Ramos (cell line): ENCODE data around the gene PIAS1.
"Not testable (repeated sequence)": the region's sequence is repeated elsewhere in the genome, so short reads cannot be mapped to it uniquely, and the experiment has no call there.

ENCODE experiments used
- in situ Hi-C: fragments of 300-500 bp; cut with MboI; formaldehyde crosslinking; loops from one replicate; pipeline ENCODE4 v1.14.3; 2022; ENCODE audit warnings: low sequenced_read_pairs; ENCODE audit not compliant: unreplicated experiment

PIAS1 gene

GRCh38 chr15:68053701-68054627 lies at the start of gene PIAS1:
TSS of gene PIAS1 (plus strand) at chr15:68054315. CDS start at chr15:68054327, 12 bp downstream.
- in situ Hi-C loops: no loop called here

- in situ Hi-C loops: not testable (repeated sequence)
Observed at GRCh38 chr15:68007642-68008041, 46.5 kb upstream of the PIAS1 start.

- in situ Hi-C loops: no loop called here
Observed at GRCh38 chr15:68010361-68011153, 43.6 kb upstream of the PIAS1 start.

GRCh38 chr15:68012911-68013310 lies 41.2 kb upstream of the PIAS1 start:
- in situ Hi-C loops: no loop called here

GRCh38 chr15:68014219-68014618 lies 39.9 kb upstream of the PIAS1 start:
- in situ Hi-C loops: no loop called here

- in situ Hi-C loops: no loop called here
Observed at GRCh38 chr15:68015244-68015643, 38.9 kb upstream of the PIAS1 start.

- in situ Hi-C loops: no loop called here
Observed at GRCh38 chr15:68017201-68017600, 36.9 kb upstream of the PIAS1 start.

- in situ Hi-C loops: no loop called here
Observed at GRCh38 chr15:68018797-68019444, 35.2 kb upstream of the PIAS1 start.

- in situ Hi-C loops: no loop called here
Observed at GRCh38 chr15:68019814-68020525, 34.1 kb upstream of the PIAS1 start.

GRCh38 chr15:68020685-68021084 lies 33.4 kb upstream of the PIAS1 start:
- in situ Hi-C loops: no loop called here

GRCh38 chr15:68022061-68022460 lies 32.1 kb upstream of the PIAS1 start:
- in situ Hi-C loops: no loop called here

GRCh38 chr15:68023307-68024101 lies 30.6 kb upstream of the PIAS1 start:
- in situ Hi-C loops: no loop called here

GRCh38 chr15:68025835-68026424 lies 28.2 kb upstream of the PIAS1 start:
- in situ Hi-C loops: no loop called here

GRCh38 chr15:68027388-68027787 lies 26.7 kb upstream of the PIAS1 start:
- in situ Hi-C loops: no loop called here

- in situ Hi-C loops: no loop called here
Observed at GRCh38 chr15:68028137-68028887, 25.8 kb upstream of the PIAS1 start.

GRCh38 chr15:68028888-68029207 lies 25.3 kb upstream of the PIAS1 start:
- in situ Hi-C loops: no loop called here

- in situ Hi-C loops: no loop called here
Observed at GRCh38 chr15:68029959-68030358, 24.2 kb upstream of the PIAS1 start.

- in situ Hi-C loops: no loop called here
Observed at GRCh38 chr15:68031404-68031803, 22.7 kb upstream of the PIAS1 start.
